ENCODE data around the gene PTPRK.

Gene PTPRK

DNA sequence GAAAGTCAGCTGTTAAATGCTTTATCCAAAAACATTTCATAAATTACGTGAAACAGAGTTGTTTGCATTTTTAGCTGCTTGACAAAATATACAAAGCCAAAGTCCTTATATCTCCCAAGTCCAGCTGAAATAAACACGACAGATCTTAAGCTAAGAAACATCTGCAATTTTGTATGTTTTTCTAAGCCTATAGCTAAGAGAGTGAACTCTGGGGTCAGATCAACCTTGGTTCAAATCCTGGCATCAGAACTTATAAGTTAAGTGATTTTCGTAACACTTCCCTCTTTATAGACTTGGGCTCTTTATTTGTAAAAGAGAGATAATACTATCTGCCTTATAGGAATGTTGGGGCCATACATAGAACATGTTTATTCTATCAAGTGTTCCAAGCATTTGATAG is 176.7 kb downstream of the PTPRK start:
- no peak for DNase-seq
- Histone ChIP-seq H2AFZ (ENCODE audit: insufficient read depth, low read length, poor library complexity) (no peak overlapping the region), H3K36me3 (ENCODE audit: control insufficient read depth in 1 of 2, insufficient read depth in 2 of 2, low read length in 2 of 2) (no peaks in the 10 kb centered on the region), H2BK12ac (ENCODE audit: low read length) (no peak overlapping the region), H4K8ac (ENCODE audit: low read depth, low read length) (no peak overlapping the region), H3K79me1 (ENCODE audit: low read length) (no peaks in the 10 kb centered on the region), H3K27ac (ENCODE audit: low read depth, low read length) (no peak overlapping the region), H2AK5ac (ENCODE audit: low read length) (no peak overlapping the region), H3K9ac (ENCODE audit: low read length) (no peak overlapping the region), H3K4ac (ENCODE audit: low read depth, low read length) (no peak overlapping the region), H3K27me3 (ENCODE audit: insufficient read depth, low read length) (no peaks in the 10 kb centered on the region), H3K4me3 (ENCODE audit: low read depth, low read length) (no peak overlapping the region), H3K9me3 (ENCODE audit: insufficient read depth, low read depth, low read length) (no peaks in the 10 kb centered on the region), H3K23ac (ENCODE audit: low read length) (no peak overlapping the region), H3K4me2 (ENCODE audit: low read length) (no peak overlapping the region), H4K91ac (ENCODE audit: low read depth, low read length) (no peak overlapping the region), H3K18ac (ENCODE audit: low read length) (no peak overlapping the region), H3K14ac (ENCODE audit: low read length) (no peak overlapping the region), H2BK120ac (ENCODE audit: insufficient read depth, low read length, poor library complexity) (no peak overlapping the region), H3K4me1 (ENCODE audit: control insufficient read depth in 1 of 2, insufficient read depth in 2 of 2, low read length in 2 of 2) (no peaks in the 10 kb centered on the region), H4K12ac (ENCODE audit: low read depth, low read length) (no peak overlapping the region), H3K79me2 (ENCODE audit: control insufficient read depth, insufficient read depth, low read length, poor library complexity) (no peaks in the 10 kb centered on the region), H2BK5ac (ENCODE audit: low read depth, low read length, poor library complexity) (no peak overlapping the region)
- no CpG with 5 or more reads among the region's 3 CpGs for WGBS (ENCODE audit: extremely low coverage, insufficient coverage, insufficient read length)

DNA sequence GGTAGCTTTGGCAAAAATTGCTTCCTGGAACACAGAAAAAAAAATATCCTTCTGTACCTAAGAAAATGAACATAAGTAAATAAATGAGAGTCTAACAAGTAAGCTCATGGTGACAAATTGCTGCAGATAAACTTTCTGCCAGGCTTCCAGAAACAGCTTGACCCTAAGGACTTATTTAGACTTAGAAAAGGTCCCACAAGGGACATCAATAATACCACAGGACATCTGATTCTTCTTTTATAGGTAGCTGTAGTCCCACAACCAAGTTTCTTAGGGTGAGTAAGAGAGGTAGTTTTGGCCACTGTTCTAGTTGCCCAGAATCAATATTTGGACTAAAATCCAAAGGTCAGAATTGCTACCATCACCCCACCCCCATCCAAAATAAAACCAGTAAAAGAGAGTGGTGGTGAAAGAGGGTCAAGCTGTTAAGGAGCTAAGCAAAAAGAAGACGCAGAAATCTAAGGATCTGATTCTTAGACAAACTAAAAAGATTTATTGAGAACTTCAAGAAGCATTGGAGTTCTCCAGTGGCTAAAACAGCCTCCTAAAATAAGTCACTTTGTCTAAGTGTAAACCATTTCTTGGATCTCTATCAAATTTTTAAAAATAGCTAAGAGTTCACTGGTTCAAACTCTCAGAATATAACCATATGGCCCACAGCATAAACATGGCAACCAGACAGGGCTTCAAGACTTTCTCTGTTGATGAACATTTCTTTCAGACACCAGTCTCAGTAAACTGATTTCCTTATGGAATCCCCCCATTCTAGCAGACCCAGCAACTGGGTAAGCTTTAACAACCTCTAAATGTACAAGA is 180.6 kb downstream of the PTPRK start:
- no peak overlapping the region for H2BK120ac ChIP-seq (ENCODE audit: insufficient read depth, low read length, poor library complexity)
- H3K79me2 ChIP-seq (ENCODE audit: control insufficient read depth, insufficient read depth, low read length, poor library complexity): no peaks in the 10 kb centered on the region
- H2BK12ac ChIP-seq (ENCODE audit: low read length): no peak overlapping the region
- H3K79me1 ChIP-seq (ENCODE audit: low read length): no peaks in the 10 kb centered on the region
- no peak overlapping the region for H4K91ac ChIP-seq (ENCODE audit: low read depth, low read length)
- no peak overlapping the region for H3K27ac ChIP-seq (ENCODE audit: low read depth, low read length)
- no peak overlapping the region for H3K23ac ChIP-seq (ENCODE audit: low read length)
- H3K4me3 ChIP-seq (ENCODE audit: low read depth, low read length): no peak overlapping the region
- no peaks in the 10 kb centered on the region for H3K27me3 ChIP-seq (ENCODE audit: insufficient read depth, low read length)
- H3K4me2 ChIP-seq (ENCODE audit: low read length): no peak overlapping the region
- H3K9ac ChIP-seq (ENCODE audit: low read length): no peak overlapping the region
- WGBS (ENCODE audit: extremely low coverage, insufficient coverage, insufficient read length): no CpG with 5 or more reads among the region's 1 CpG
- no peak overlapping the region for H2AFZ ChIP-seq (ENCODE audit: insufficient read depth, low read length, poor library complexity)
- H3K18ac ChIP-seq (ENCODE audit: low read length): no peak overlapping the region
- no peak overlapping the region for H2BK5ac ChIP-seq (ENCODE audit: low read depth, low read length, poor library complexity)
- H3K36me3 ChIP-seq (ENCODE audit: control insufficient read depth in 1 of 2, insufficient read depth in 2 of 2, low read length in 2 of 2): no peaks in the 10 kb centered on the region
- no peak overlapping the region for H3K4ac ChIP-seq (ENCODE audit: low read depth, low read length)
- no peak overlapping the region for H4K8ac ChIP-seq (ENCODE audit: low read depth, low read length)
- H2AK5ac ChIP-seq (ENCODE audit: low read length): no peak overlapping the region
- no peak overlapping the region for H4K12ac ChIP-seq (ENCODE audit: low read depth, low read length)
- H3K14ac ChIP-seq (ENCODE audit: low read length): no peak overlapping the region
- H3K4me1 ChIP-seq (ENCODE audit: control insufficient read depth in 1 of 2, insufficient read depth in 2 of 2, low read length in 2 of 2): no peaks in the 10 kb centered on the region
- H3K9me3 ChIP-seq (ENCODE audit: insufficient read depth, low read depth, low read length): no peaks in the 10 kb centered on the region
- no peak for DNase-seq

DNA sequence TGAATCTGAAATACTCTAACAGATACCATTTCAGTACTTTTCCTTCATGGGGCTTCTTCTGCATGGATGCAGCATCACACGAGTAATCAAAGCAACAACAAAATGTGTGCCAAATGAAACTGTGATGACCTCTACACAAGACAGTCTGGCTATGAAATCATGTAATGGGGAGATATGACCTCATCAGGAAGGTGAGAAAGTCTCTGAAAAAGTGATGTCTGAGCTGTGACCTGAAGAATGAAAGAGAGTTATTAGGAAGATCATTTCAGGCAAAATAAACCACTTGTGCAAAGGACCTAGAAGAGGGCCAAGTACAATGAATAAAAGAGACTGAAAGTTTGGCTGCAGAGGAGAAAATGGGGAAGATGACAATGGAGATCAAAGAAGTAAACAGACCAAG is 182.8 kb downstream of the PTPRK start:
- no peaks in the 10 kb centered on the region for H3K36me3 ChIP-seq (ENCODE audit: control insufficient read depth in 1 of 2, insufficient read depth in 2 of 2, low read length in 2 of 2)
- no peak overlapping the region for H4K91ac ChIP-seq (ENCODE audit: low read depth, low read length)
- DNase-seq: no peak
- no peak overlapping the region for H2BK5ac ChIP-seq (ENCODE audit: low read depth, low read length, poor library complexity)
- no peaks in the 10 kb centered on the region for H3K4me1 ChIP-seq (ENCODE audit: control insufficient read depth in 1 of 2, insufficient read depth in 2 of 2, low read length in 2 of 2)
- no peaks in the 10 kb centered on the region for H3K9me3 ChIP-seq (ENCODE audit: insufficient read depth, low read depth, low read length)
- no peak overlapping the region for H4K12ac ChIP-seq (ENCODE audit: low read depth, low read length)
- no peak overlapping the region for H2BK120ac ChIP-seq (ENCODE audit: insufficient read depth, low read length, poor library complexity)
- no peak overlapping the region for H2BK12ac ChIP-seq (ENCODE audit: low read length)
- H3K4me3 ChIP-seq (ENCODE audit: low read depth, low read length): no peak overlapping the region
- H3K27me3 ChIP-seq (ENCODE audit: insufficient read depth, low read length): no peaks in the 10 kb centered on the region
- no peaks in the 10 kb centered on the region for H3K79me2 ChIP-seq (ENCODE audit: control insufficient read depth, insufficient read depth, low read length, poor library complexity)
- no peak overlapping the region for H3K9ac ChIP-seq (ENCODE audit: low read length)
- no peak overlapping the region for H3K14ac ChIP-seq (ENCODE audit: low read length)
- no peak overlapping the region for H2AK5ac ChIP-seq (ENCODE audit: low read length)
- H3K4ac ChIP-seq (ENCODE audit: low read depth, low read length): no peak overlapping the region
- no peak overlapping the region for H3K4me2 ChIP-seq (ENCODE audit: low read length)
- WGBS (ENCODE audit: extremely low coverage, insufficient coverage, insufficient read length): no CpG with 5 or more reads among the region's 1 CpG
- no peak overlapping the region for H3K18ac ChIP-seq (ENCODE audit: low read length)
- no peaks in the 10 kb centered on the region for H3K79me1 ChIP-seq (ENCODE audit: low read length)
- H3K27ac ChIP-seq (ENCODE audit: low read depth, low read length): no peak overlapping the region
- no peak overlapping the region for H3K23ac ChIP-seq (ENCODE audit: low read length)
- no peak overlapping the region for H4K8ac ChIP-seq (ENCODE audit: low read depth, low read length)
- H2AFZ ChIP-seq (ENCODE audit: insufficient read depth, low read length, poor library complexity): no peak overlapping the region

DNA sequence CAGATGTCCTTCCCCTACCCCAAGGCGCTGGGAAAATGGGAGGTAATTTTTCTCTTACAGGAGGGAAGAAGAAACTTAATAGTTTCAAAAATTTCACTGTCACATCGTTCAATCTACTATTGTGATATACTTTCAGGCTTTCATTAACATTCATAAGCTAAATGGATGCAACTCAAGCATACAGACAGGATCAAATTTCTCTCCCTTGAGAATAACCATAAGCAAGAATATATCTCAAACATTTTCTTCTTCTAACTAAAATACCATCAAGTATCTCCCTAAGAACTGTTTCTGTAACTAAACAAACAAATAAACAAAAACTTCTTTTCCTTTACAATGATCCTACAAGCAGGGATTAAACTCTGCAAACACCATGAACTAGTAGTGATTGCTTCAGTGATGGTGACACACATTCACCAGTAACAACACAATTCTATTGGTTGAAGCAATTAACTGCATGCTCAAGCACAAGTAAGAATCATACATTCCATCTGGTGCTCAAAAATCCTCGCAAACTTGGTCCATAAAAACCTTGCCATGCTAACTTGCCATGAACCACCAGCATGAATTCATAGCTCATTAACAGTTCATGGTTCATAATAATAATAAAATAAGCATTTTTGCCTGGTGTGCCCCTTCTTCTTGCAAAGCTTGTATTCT is 183.8 kb downstream of the PTPRK start:
- H2BK12ac ChIP-seq (ENCODE audit: low read length): no peak overlapping the region
- WGBS (ENCODE audit: extremely low coverage, insufficient coverage, insufficient read length): no CpG with 5 or more reads among the region's 3 CpGs

More for the DNA sequence above, 183.8 kb downstream of the PTPRK start:
- Histone ChIP-seq H3K23ac (ENCODE audit: low read length) (no peak overlapping the region), H3K9me3 (ENCODE audit: insufficient read depth, low read depth, low read length) (no peaks in the 10 kb centered on the region), H4K12ac (ENCODE audit: low read depth, low read length) (no peak overlapping the region), H3K27ac (ENCODE audit: low read depth, low read length) (no peak overlapping the region), H3K4me1 (ENCODE audit: control insufficient read depth in 1 of 2, insufficient read depth in 2 of 2, low read length in 2 of 2) (no peaks in the 10 kb centered on the region), H2BK120ac (ENCODE audit: insufficient read depth, low read length, poor library complexity) (no peak overlapping the region), H2AFZ (ENCODE audit: insufficient read depth, low read length, poor library complexity) (no peak overlapping the region), H3K4ac (ENCODE audit: low read depth, low read length) (no peak overlapping the region), H3K18ac (ENCODE audit: low read length) (no peak overlapping the region), H3K4me3 (ENCODE audit: low read depth, low read length) (no peak overlapping the region), H3K79me2 (ENCODE audit: control insufficient read depth, insufficient read depth, low read length, poor library complexity) (no peaks in the 10 kb centered on the region), H2AK5ac (ENCODE audit: low read length) (no peak overlapping the region), H4K91ac (ENCODE audit: low read depth, low read length) (no peak overlapping the region), H3K27me3 (ENCODE audit: insufficient read depth, low read length) (no peaks in the 10 kb centered on the region), H4K8ac (ENCODE audit: low read depth, low read length) (no peak overlapping the region), H2BK5ac (ENCODE audit: low read depth, low read length, poor library complexity) (no peak overlapping the region), H3K9ac (ENCODE audit: low read length) (no peak overlapping the region), H3K79me1 (ENCODE audit: low read length) (no peaks in the 10 kb centered on the region), H3K14ac (ENCODE audit: low read length) (no peak overlapping the region), H3K36me3 (ENCODE audit: control insufficient read depth in 1 of 2, insufficient read depth in 2 of 2, low read length in 2 of 2) (no peaks in the 10 kb centered on the region), H3K4me2 (ENCODE audit: low read length) (no peak overlapping the region)
- no peak for DNase-seq
